GM19372 (cell line): Measurements from ENCODE around the gene NUP42.
"Not testable (repeated sequence)": the region's sequence is repeated elsewhere in the genome, so short reads cannot be mapped to it uniquely, and the experiment has no call there.

Experiments
- ATAC-seq: cut with Tn5 transposase; IDR thresholded peaks from one replicate; pipeline ENCODE4 v1.9.1; 2021; ENCODE audit warnings: mild to moderate bottlenecking, low read depth, moderate library complexity; ENCODE audit not compliant: unreplicated experiment

NUP42 gene, protein sequence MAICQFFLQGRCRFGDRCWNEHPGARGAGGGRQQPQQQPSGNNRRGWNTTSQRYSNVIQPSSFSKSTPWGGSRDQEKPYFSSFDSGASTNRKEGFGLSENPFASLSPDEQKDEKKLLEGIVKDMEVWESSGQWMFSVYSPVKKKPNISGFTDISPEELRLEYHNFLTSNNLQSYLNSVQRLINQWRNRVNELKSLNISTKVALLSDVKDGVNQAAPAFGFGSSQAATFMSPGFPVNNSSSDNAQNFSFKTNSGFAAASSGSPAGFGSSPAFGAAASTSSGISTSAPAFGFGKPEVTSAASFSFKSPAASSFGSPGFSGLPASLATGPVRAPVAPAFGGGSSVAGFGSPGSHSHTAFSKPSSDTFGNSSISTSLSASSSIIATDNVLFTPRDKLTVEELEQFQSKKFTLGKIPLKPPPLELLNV

GRCh38 chr7:23181684-23182553 lies at the start of gene NUP42:
NUP42 (plus strand) TSS chr7:23182048; CDS start chr7:23182086, 38 bp downstream.
- peak; percentile 97 for ATAC-seq

GRCh38 chr7:23133797-23134196 lies 48.1 kb upstream of the NUP42 start:
- no peak for ATAC-seq

GRCh38 chr7:23135755-23136154 lies 46.1 kb upstream of the NUP42 start:
- no peak for ATAC-seq

- no peak for ATAC-seq
Observed at GRCh38 chr7:23136216-23136615, 45.6 kb upstream of the NUP42 start.

DNA sequence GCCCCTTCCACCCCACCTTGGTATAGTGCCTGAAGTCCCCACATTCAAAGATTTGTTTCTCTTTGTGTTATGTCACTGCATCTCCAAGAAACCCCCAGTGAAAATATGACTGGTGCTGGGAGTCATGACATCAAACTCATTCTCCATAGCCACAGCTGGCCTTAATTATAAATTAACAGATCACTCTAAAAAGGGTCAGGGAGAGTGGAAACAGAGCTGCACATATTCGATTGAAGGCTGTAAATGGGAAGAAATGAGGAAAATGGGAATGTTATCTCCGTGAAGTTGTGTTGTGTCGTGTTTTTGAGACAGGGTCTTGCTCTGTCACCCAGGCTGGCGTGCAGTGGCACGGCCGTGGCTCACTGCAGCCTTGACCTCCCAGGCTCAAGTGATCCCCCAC lies 24.2 kb upstream of the NUP42 start:
- ATAC-seq: no peak

DNA sequence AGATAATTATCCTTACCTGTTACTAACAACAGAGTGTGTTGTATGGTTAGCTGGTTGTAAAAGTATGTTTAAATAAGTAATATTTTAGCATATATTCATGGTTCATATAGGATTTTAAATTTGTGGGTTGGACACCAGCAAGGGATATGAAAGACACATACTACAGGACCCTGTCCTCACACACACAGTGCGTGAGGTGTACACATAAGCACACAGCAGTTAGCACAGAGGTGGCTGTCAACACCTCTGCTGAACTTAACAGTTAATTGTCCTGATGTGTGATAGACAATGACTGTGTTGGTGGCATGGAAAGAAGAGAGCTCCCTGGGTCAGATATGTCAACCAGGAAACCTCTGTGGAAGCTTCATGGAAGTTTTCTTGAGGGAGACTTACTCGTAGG lies 23.3 kb upstream of the NUP42 start:
- ATAC-seq: no peak

DNA sequence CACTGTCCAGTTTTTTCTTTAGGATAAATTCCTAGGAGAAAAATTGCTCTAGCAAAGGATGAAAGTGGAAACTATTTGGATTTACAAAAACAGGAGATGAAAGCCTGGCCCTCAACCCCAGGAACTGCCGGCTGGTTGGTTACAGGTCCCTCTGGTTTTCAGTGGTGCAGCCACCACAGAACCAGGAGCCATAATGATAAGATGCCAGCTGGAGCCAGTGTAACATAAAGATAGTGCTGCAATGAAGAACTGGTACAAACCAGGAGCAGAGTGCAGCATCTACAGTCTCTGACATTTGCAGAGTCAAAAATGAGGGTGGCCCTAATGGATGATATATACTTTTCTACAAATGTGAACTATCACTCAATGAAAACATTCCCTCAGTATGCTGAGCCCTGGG lies 20.4 kb upstream of the NUP42 start:
- ATAC-seq: no peak

DNA sequence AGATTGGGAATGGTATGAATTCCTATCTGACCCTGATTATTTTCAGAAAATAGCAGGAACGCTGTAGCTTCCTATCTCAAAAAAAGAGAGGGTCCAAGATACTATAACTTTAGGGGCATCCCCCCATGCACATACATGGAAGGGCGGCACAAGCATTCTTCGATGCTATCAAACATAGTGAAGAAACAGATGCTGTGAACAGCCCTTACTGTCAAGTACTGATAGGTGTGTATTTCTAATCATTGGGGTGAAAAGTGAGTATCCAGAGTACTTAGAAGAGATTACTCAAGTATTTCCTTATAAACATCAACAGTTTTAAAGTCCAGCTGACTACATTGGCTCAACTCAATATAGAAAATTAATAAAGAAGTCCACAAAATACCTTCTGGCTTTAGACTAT lies 17.0 kb upstream of the NUP42 start:
- ATAC-seq: no peak

DNA sequence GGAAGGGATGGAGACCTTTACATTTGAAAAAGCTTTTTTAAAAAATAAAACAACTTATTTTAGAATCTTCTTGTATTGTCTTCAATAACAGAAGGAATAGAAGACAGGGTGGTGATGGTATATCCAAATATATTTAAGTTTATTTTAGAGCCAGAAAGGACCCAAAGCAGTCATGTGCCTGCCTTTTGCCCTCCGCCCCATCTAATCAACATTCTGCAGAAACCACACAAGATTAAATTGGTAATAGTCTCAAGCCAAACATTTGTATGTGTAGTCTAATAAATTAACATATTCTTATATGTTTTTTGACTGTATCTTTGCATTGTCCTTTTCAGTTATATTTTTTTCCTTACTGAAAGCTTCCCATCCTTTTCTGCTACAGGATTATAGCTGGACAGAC lies 16.5 kb upstream of the NUP42 start:
- no peak for ATAC-seq

DNA sequence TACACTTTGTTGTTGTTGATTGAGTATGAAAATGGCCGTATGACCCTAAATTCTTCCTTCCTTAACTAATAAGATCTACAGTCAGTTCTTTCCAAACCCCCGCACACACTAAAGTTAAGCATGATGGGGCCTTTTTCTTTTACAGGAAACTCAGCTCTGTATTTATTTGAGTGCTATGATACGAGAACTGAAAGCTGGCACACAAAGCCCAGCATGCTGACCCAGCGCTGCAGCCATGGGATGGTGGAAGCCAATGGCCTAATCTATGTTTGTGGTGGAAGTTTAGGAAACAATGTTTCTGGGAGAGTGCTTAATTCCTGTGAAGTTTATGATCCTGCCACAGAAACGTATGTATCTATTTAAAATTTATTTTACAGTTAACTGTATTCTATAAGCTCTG lies 14.2 kb upstream of the NUP42 start:
- no peak for ATAC-seq

DNA sequence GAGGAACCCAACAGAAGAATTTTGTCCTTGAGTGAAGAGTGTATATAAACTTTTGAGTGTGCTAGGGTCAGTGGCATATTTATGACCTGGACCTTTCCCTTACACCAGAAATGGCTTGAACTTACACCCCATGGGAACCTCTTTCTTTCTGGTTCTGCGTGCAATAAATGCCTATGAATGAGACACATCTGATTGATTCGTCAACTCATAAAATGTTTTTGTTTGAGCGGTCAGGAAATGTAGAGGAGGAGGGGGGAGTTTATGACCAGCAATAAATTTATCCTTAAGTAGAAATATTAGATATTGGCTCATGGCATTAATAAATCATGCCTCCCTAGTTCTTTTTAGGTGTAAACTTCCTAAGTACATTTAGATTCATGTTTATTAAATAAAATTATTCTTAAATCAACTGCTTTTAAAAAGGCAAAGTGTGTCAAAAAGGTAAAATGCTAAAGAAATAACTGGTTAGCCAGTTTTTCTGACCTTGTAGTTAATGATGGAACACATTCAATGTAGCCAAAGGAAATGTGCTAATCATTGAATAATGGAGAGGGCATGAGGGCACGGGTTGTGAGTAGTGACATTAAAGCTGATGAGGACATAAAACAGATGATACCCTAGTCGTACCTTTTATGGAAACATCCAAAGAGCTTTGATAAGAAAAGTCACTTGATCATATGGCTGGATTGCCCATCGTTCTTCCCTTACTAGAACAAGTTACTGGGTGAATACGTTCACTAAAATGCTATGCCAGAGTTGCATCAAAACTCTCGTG lies 13.6 kb upstream of the NUP42 start:
- no peak for ATAC-seq

DNA sequence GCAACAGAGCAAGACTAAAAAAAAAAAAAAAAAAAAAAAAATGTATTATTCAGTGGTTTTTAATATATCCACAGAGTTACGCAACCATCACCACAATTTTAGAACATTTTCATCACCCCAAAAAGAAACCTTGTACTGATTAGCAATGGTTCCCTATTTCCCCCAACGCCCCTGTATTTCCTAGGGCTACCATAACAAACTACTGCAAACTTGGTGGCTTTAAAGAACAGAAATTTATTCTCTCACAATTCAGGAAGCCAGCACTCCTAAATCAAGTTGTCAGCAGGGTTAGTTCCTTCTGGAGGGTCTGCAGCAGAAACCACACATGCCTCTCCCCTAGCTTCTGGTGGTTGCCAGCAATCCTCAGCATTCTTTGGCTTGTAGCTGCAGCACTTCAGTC lies 5.9 kb upstream of the NUP42 start:
- ATAC-seq: no peak

DNA sequence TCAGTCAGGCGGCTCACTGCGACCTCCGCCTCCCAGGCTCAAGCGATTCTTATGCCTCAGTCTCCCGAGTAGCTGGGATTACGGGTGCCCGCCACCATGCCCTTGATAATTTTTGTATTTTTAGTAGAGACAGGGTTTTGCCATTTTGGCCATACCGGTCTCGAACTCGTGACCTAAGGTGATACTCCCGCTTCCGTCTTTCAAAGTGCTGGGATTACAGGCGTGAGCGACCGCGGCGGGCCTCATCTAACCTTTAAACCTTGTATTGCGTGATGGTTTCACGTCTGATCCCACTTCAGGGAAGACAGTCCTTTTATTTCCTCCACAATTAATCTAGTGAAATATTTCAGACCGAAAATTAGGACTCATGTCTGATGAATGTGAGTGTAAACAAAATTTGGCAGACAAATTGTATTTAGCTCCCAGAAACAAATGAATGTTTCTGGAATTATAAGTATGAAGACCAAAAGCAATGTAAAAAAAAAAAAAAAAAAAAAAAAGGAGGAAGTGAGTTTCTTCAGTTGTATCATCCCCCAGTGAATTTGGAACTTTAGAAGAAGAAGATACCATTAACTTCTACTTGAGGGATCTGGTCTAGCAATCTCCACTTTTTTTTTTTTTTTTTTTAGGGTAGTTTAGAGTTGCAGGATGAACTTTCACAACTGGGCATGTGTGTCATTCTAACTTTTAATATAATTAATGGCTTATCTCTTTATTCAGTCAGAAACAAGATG lies 1.6 kb downstream of the NUP42 start:
- ATAC-seq: no peak

- ATAC-seq: no peak
Observed at GRCh38 chr7:23184291-23184690, 2.4 kb downstream of the NUP42 start.

- ATAC-seq: no peak
Observed at GRCh38 chr7:23184709-23185359, 3.0 kb downstream of the NUP42 start.

- no peak for ATAC-seq
Observed at GRCh38 chr7:23185980-23186379, 4.1 kb downstream of the NUP42 start.

- ATAC-seq: no peak
Observed at GRCh38 chr7:23191022-23191421, 9.2 kb downstream of the NUP42 start.

GRCh38 chr7:23193650-23194227 lies 11.9 kb downstream of the NUP42 start:
- not testable (repeated sequence) for ATAC-seq

DNA sequence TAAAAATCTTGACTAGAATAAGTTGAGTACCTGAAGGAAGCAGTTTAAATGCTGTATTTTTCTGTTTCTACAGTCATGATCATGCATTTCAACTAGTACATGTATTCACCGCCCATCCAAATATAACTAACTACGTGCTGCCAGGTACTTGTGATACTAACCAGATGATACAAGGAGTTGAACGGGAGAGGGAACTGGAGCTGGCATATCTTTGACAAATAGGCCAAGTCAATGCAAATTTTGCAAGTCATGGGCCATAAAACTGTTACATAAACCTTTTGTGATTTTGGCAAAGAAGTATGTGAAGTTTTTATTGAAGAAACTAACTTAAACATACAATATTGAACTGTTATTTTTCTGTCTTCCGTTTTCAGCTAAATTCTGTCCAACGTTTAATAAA lies 14.5 kb downstream of the NUP42 start:
- no peak for ATAC-seq
